ENCODE data around the gene POLR1G. TPM values are rescaled to one million over a fixed set of nuclear protein-coding genes. Genes with fewer than 3 reads are reported as not detected.

The POLR1G gene
- total and polyA plus RNA-seq, 9 of the 15 experiments (the other 6 are each of a cell fraction or from before 2014, with no cell fraction given): 3.0 to 50.1 (median 27.4) TPM

DNA sequence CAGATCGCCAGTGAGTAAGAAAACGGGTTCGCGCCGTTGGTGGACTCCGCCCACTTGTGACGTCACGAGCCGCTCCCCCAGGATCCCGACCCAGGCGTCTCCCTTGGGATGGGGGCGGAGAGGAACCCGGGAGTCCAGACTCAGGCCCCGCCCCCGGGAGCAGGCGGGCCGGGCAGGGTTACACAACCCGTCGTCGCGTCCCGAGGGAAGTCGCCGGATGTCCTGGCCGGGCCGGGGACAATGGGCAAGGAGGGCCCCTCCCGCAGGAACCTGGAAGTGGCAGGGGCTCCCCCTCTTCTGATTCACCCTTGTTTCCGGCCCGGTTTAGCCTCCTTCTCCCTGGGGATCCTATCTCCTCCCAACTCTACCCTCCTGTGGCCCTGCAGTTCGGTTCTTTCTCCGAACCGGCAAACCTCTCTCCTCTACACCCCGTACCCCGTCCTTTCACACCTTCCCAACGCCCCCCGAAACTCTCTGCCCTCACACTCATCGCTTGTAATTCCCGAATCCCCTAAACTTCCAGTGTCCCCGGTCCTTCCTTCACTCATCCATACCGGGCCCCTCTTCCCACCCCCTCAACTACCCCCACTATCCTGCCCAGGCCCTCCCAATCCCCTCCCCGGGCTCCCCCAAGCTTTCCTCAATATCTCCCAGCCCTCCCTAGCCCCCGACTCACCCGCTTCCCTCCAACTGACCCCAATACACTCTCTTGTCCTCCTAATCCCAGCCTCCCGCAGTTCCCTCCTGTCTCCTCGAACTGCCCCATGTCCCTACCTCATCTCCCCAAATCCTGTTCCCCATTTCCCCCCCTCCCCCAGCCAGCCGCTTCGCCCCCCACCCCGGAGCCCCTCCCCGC lies 37.2 kb downstream of the POLR1G start (continued):
- no peak for TF ChIP-seq SRSF7 (optimal IDR thresholded peaks at IDR 0.05; ENCODE audit: low read depth, low read length)
- peak; percentile 75 for TF ChIP-seq ATF3 (IDR thresholded peaks at IDR 0.05)
- peak; percentile 32; the same call in 1 of the 2 replicates for TF ChIP-seq ATF3 (CRISPR knock-in tag; conservative IDR thresholded peaks at IDR 0.05)
- no peak for TF ChIP-seq SMARCB1 (IDR thresholded peaks at IDR 0.05; ENCODE audit: insufficient read length, low read depth)
- no peak for TF ChIP-seq ZNF511 (CRISPR knock-in tag; IDR thresholded peaks at IDR 0.05)
- TF ChIP-seq RFX7 (CRISPR knock-in tag; IDR thresholded peaks at IDR 0.05): no peak
- no peak for TF ChIP-seq ZNF518B (CRISPR knock-in tag; IDR thresholded peaks at IDR 0.05)
- TF ChIP-seq ARHGAP35 (IDR thresholded peaks at IDR 0.05; ENCODE audit: partially characterized antibody): no peak
- TF ChIP-seq OTX1 (CRISPR knock-in tag; IDR thresholded peaks at IDR 0.05): peak; percentile 91
- no peak for TF ChIP-seq KLF10 (CRISPR knock-in tag; IDR thresholded peaks at IDR 0.05)
- TF ChIP-seq CHD2 (IDR thresholded peaks at IDR 0.05; ENCODE audit: low read depth, low read length): no peak
- TF ChIP-seq ZNF778 (CRISPR knock-in tag; IDR thresholded peaks at IDR 0.05): no peak
- no peak for TF ChIP-seq ELK3 (CRISPR knock-in tag; IDR thresholded peaks at IDR 0.05)
- no peak for TF ChIP-seq ETS2 (tag; IDR thresholded peaks at IDR 0.05; ENCODE audit: borderline replicate concordance, poor library complexity, severe bottlenecking)
- no peak for TF ChIP-seq TBP (optimal IDR thresholded peaks at IDR 0.05; ENCODE audit: low read depth, low read length)
- TF ChIP-seq ZKSCAN3 (CRISPR knock-in tag; IDR thresholded peaks at IDR 0.05): no peak
- TF ChIP-seq IRF9 (tag; IDR thresholded peaks at IDR 0.05): no peak
- TF ChIP-seq ZC3H11A (IDR thresholded peaks at IDR 0.05; ENCODE audit: low read depth, low read length): 0 out of 2 replicates have a peak, but pooled peaks have one; percentile 19
- no peak for TF ChIP-seq ZBTB8A (IDR thresholded peaks at IDR 0.05; ENCODE audit: partially characterized antibody)
- TF ChIP-seq MLLT1 (IDR thresholded peaks at IDR 0.05): peak in 1 of 2 experiments; percentile 67; a peak in 2 of 4 replicates

Data from K562 (cell line).